ENCODE results near the gene ANXA10. TPM values are rescaled to one million over a fixed set of nuclear protein-coding genes. Genes with fewer than 3 reads are reported as not detected.

ANXA10 gene
- total RNA-seq, 1 experiment from 2014 or later = not detected

DNA sequence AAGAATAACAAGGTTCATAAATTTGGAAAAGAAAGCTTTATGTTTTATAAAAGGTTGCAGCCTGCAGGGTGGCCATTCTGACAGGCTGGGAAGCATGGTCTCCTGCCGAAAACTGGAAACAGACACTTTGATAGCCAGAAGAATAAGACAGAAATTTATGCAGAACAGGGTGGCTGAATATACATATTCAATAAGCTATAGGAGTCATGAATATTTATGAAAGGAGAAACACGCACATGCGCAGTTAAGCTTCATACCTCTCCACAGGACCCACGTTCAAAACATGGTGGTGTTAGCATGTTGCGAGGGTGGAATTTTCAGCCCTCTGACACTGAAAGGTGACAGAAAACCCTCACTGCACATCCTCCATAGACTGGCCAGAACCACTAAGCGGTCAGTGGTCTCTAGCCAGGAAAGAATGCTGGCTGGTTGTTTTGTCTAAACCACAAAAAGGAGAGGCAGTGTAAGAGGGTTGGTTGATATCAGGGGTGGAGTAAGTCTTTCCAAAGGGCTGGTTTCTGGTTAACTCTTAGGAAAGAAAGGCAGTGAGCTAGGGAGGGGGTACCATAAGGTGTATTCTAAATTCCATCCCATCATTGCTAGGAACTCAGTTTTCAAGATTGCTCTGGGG, 58.2 kb downstream of the ANXA10 start:
- no peak overlapping the region for H3K4me3 Mint-ChIP-seq (ENCODE audit: unreplicated experiment)
- CTCF ChIA-PET = interaction anchor here (0.6 to 1.1 kb wide), 4 partner anchors 10 to 1129 kb away, joined by 3 to 4 read pairs (median 3); no protein-coding TSS in a partner anchor
- TF ChIP-seq, protein P1, sequence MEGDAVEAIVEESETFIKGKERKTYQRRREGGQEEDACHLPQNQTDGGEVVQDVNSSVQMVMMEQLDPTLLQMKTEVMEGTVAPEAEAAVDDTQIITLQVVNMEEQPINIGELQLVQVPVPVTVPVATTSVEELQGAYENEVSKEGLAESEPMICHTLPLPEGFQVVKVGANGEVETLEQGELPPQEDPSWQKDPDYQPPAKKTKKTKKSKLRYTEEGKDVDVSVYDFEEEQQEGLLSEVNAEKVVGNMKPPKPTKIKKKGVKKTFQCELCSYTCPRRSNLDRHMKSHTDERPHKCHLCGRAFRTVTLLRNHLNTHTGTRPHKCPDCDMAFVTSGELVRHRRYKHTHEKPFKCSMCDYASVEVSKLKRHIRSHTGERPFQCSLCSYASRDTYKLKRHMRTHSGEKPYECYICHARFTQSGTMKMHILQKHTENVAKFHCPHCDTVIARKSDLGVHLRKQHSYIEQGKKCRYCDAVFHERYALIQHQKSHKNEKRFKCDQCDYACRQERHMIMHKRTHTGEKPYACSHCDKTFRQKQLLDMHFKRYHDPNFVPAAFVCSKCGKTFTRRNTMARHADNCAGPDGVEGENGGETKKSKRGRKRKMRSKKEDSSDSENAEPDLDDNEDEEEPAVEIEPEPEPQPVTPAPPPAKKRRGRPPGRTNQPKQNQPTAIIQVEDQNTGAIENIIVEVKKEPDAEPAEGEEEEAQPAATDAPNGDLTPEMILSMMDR (IDR thresholded peaks at IDR 0.05; ENCODE audit: unreplicated experiment) = no peak
- H3K36me3 Mint-ChIP-seq (ENCODE audit: insufficient read depth, unreplicated experiment) = no peaks in the 10 kb centered on the region
- intact Hi-C loops (cut with micrococcal nuclease) = loop anchor here (5.0 to 10.0 kb wide), 5 partner anchors 426 to 1983 kb away; no protein-coding TSS in a partner anchor
- POLR2A ChIA-PET = interaction anchor here (1.0 kb wide), 1 partner anchor 27 kb away, joined by 3 read pairs; no protein-coding TSS in a partner anchor
- H3K9me3 Mint-ChIP-seq (ENCODE audit: unreplicated experiment) = no peaks in the 10 kb centered on the region
- no peak overlapping the region for H3K27ac Mint-ChIP-seq (ENCODE audit: low read depth, unreplicated experiment)
- DNase-seq (ENCODE audit: unreplicated experiment) = no peak
- H3K4me1 Mint-ChIP-seq (ENCODE audit: insufficient read depth, unreplicated experiment) = no peaks in the 10 kb centered on the region
- BruUV-seq (replicated peaks) = no TSS peak
- no peaks in the 10 kb centered on the region for H3K27me3 Mint-ChIP-seq (ENCODE audit: insufficient read depth, unreplicated experiment)

DNA sequence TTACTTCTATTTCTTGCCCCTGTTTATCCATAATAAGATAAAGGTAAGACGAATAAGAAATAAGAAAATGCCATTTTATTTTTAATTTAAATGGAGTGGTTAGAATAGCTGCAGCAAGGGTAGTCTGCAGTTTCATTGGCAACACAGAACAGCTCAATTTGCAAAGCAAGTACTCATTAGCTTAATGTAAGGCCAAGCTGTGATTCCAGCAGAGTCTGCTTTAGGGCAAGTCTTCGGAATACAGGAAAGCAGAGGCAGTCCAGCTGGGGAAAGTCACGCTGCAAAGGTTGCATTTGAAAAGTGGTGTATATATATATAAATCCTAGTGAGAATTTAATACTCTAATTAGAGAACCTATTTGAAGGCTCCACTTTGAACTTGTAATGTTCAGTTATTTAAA, 59.0 kb downstream of the ANXA10 start:
- no peak overlapping the region for H3K4me3 Mint-ChIP-seq (ENCODE audit: unreplicated experiment)
- CTCF ChIA-PET = no interaction called here

DNA sequence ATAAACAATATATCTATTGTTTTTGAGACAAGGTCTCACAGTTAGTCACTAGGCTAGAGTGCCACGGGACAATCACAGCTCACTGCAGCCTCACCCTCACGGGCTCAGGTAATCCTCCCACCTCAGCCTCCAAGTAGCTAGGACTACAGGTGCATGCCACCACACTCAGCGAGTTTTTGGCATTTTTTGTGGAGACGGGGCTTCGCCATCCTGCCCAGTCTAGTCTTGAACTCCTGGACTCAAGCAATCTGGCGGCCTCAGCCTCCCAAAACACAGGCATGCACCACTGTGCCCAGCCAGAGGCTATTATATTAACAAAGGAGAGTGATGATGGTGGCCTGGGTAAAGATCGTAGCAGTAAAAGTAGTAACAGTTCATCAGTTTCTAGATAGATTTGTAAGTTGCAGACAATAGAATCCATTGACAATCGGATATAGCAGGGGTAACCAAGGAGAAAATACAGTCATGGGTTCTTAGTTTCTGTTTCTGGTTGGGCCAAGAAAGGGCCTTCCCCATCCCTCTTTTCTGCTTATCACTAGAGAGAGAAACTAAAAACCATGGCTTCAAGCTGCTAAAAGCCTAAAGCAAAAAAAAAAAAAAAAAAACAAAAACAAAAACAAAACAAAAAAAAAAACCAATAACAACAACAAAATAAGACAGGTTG, 60.6 kb downstream of the ANXA10 start:
- no peak for DNase-seq (ENCODE audit: unreplicated experiment)
- intact Hi-C loops (cut with micrococcal nuclease) = loop anchor here (5.0 to 10.0 kb wide), 5 partner anchors 428 to 1986 kb away; no protein-coding TSS in a partner anchor
- Mint-ChIP-seq H3K27me3 (ENCODE audit: insufficient read depth, unreplicated experiment) (no peaks in the 10 kb centered on the region), H3K9me3 (ENCODE audit: unreplicated experiment) (no peaks in the 10 kb centered on the region), H3K36me3 (ENCODE audit: insufficient read depth, unreplicated experiment) (no peaks in the 10 kb centered on the region), H3K4me3 (ENCODE audit: unreplicated experiment) (no peak overlapping the region), H3K4me1 (ENCODE audit: insufficient read depth, unreplicated experiment) (no peaks in the 10 kb centered on the region), H3K27ac (ENCODE audit: low read depth, unreplicated experiment) (no peak overlapping the region)
- POLR2A ChIA-PET = interaction anchor here (0.6 to 1.2 kb wide), 3 partner anchors 55 to 78 kb away, joined by 3 to 4 read pairs (median 3); no protein-coding TSS in a partner anchor
- TF ChIP-seq, protein P1 (IDR thresholded peaks at IDR 0.05; ENCODE audit: unreplicated experiment) = no peak
- no TSS peak for BruUV-seq (replicated peaks)
- CTCF ChIA-PET = interaction anchor here (0.6 to 2.5 kb wide), 45 partner anchors 8 to 1491 kb away, joined by 3 to 23 read pairs (median 4); no protein-coding TSS in a partner anchor

More for the DNA sequence above, 59.0 kb downstream of the ANXA10 start:
- Mint-ChIP-seq H3K27ac (ENCODE audit: low read depth, unreplicated experiment) (no peak overlapping the region), H3K36me3 (ENCODE audit: insufficient read depth, unreplicated experiment) (no peaks in the 10 kb centered on the region), H3K9me3 (ENCODE audit: unreplicated experiment) (no peaks in the 10 kb centered on the region), H3K4me1 (ENCODE audit: insufficient read depth, unreplicated experiment) (no peaks in the 10 kb centered on the region), H3K27me3 (ENCODE audit: insufficient read depth, unreplicated experiment) (no peaks in the 10 kb centered on the region)
- DNase-seq (ENCODE audit: unreplicated experiment) = no peak
- intact Hi-C loops (cut with micrococcal nuclease) = loop anchor here (5.0 to 10.0 kb wide), 5 partner anchors 427 to 1984 kb away; no protein-coding TSS in a partner anchor
- TF ChIP-seq, protein P1 (IDR thresholded peaks at IDR 0.05; ENCODE audit: unreplicated experiment) = no peak
- POLR2A ChIA-PET = no interaction called here
- BruUV-seq (replicated peaks) = no TSS peak

Data from MCF 10A (cell line).